IMR-90 (cell line): ENCODE data around the gene UTRN. TPM values are rescaled to one million over a fixed set of nuclear protein-coding genes. Genes with fewer than 3 reads are reported as not detected.

Experiments
- ATAC-seq: fragments of 200-7000 bp; cut with Tn5 transposase; 2 replicates; pipeline ENCODE4 v1.9.1; 2020; ENCODE audit warnings: low read depth, mild to moderate bottlenecking, moderate library complexity
- BruUV-seq: library from RNA; stranded (reverse); fragments of 400-500 nt; replicated peaks from 2 replicates; lab custom pipeline; 2021; lab: Mats Ljungman, UMichigan
- CTCF ChIA-PET: fragments of 300-600 bp; formaldehyde crosslinking; extraction: SDS; loops from one replicate; lab custom pipeline; 2021; ENCODE audit warnings: antibody characterized with exemption; lab: Yijun Ruan, JAX
- POLR2A ChIA-PET: fragments of 300-600 bp; sonication (Branson Sonifier 250); formaldehyde crosslinking; loops from one replicate; lab custom pipeline; 2022; ENCODE audit warnings: antibody characterized with exemption; ENCODE audit not compliant: unreplicated experiment; lab: Charles Lee
- DNase-seq: peaks from one replicate; pipeline ENCODE4 v3.0.0; 2013
- H2AFZ ChIP-seq: replicated peaks from 2 replicates; pipeline ENCODE3; 2013; ENCODE audit warnings: low read length, mild to moderate bottlenecking; ENCODE audit not compliant: poor library complexity
- H2AK5ac ChIP-seq: 2 replicates; pipeline ENCODE4 v1.6.1; 2013; ENCODE audit warnings: low read depth, low read length, inconsistent platforms
- H2AK9ac ChIP-seq: replicated peaks from 2 replicates; pipeline ENCODE3; 2013; ENCODE audit warnings: mild to moderate bottlenecking, low read depth, low read length, moderate library complexity; ENCODE audit not compliant: poor library complexity
- H2BK120ac ChIP-seq: 2 replicates; pipeline ENCODE4 v1.6.1; 2013; ENCODE audit warnings: low read depth, low read length, inconsistent platforms
- H2BK15ac ChIP-seq: 3 replicates; pipeline ENCODE4 v1.6.1; 2013; ENCODE audit warnings: low read depth, low read length, inconsistent platforms
- H2BK20ac ChIP-seq: 2 replicates; pipeline ENCODE4 v1.6.1; 2013; ENCODE audit warnings: low read depth, mild to moderate bottlenecking, inconsistent platforms, low read length, moderate library complexity
- H2BK5ac ChIP-seq: 2 replicates; pipeline ENCODE4 v1.6.1; 2013; ENCODE audit warnings: mild to moderate bottlenecking, low read depth, low read length, inconsistent platforms; ENCODE audit not compliant: poor library complexity, severe bottlenecking
- H3K14ac ChIP-seq: replicated peaks from 2 replicates; pipeline ENCODE4 v1.6.1; 2013; ENCODE audit warnings: low read depth, low read length, inconsistent platforms
- H3K18ac ChIP-seq: 2 replicates; pipeline ENCODE4 v1.6.1; 2013; ENCODE audit warnings: low read depth, low read length, control low read depth
- H3K23ac ChIP-seq: 2 replicates; pipeline ENCODE4 v1.6.1; 2013; ENCODE audit warnings: low read depth, low read length, inconsistent platforms
- H3K27ac ChIP-seq: 2 replicates; pipeline ENCODE4 v1.5.1; 2013; ENCODE audit warnings: mild to moderate bottlenecking, control low read depth, low read length; ENCODE audit not compliant: insufficient read depth
- H3K27me3 ChIP-seq: 2 replicates; pipeline ENCODE4 v1.6.1; 2013; ENCODE audit warnings: low read length; ENCODE audit not compliant: control insufficient read depth, insufficient read depth
- H3K36me3 ChIP-seq: 2 replicates; pipeline ENCODE4 v1.6.1; 2013; ENCODE audit warnings: low read length, mixed read lengths; ENCODE audit not compliant: control insufficient read depth, insufficient read depth
- H3K4ac ChIP-seq: 2 replicates; pipeline ENCODE4 v1.6.1; 2013; ENCODE audit warnings: low read depth, low read length, inconsistent platforms
- H3K4me1 ChIP-seq: 2 replicates; pipeline ENCODE4 v1.6.1; 2013; ENCODE audit warnings: low read length, mixed read lengths; ENCODE audit not compliant: control insufficient read depth, insufficient read depth
- H3K4me2 ChIP-seq: 2 replicates; pipeline ENCODE4 v1.6.1; 2013; ENCODE audit warnings: low read depth, mild to moderate bottlenecking, control low read depth, low read length, moderate library complexity
- H3K4me3 ChIP-seq: 2 replicates; pipeline ENCODE4 v1.5.1; 2013; ENCODE audit warnings: low read depth, mild to moderate bottlenecking, control low read depth, low read length, moderate library complexity; ENCODE audit not compliant: insufficient read depth
- H3K56ac ChIP-seq: 2 replicates; pipeline ENCODE4 v1.6.1; 2013; ENCODE audit warnings: low read length, inconsistent platforms; ENCODE audit not compliant: insufficient read depth; ENCODE audit errors: extremely low read depth
- H3K79me1 ChIP-seq, 2 experiments: 2 replicates each; pipeline ENCODE4 v1.6.1; 2013; ENCODE audit warnings: low read length in 2 of 2, inconsistent platforms in 1 of 2, low read depth in 1 of 2
- H3K9ac ChIP-seq: 2 replicates; pipeline ENCODE4 v1.6.1; 2013; ENCODE audit warnings: low read depth, low read length, control low read depth
- H3K9me1 ChIP-seq: 2 replicates; pipeline ENCODE4 v1.6.1; 2013; ENCODE audit warnings: low read length, inconsistent platforms; ENCODE audit not compliant: insufficient read depth
- H3K9me3 ChIP-seq: 2 replicates; pipeline ENCODE4 v1.6.1; 2013; ENCODE audit warnings: low read length; ENCODE audit not compliant: control insufficient read depth, insufficient read depth
- H4K20me1 ChIP-seq: 2 replicates; pipeline ENCODE4 v1.6.1; 2013; ENCODE audit warnings: low read length, inconsistent platforms; ENCODE audit not compliant: insufficient read depth
- H4K5ac ChIP-seq: 2 replicates; pipeline ENCODE4 v1.6.1; 2013; ENCODE audit warnings: mild to moderate bottlenecking, low read depth, low read length, control low read depth
- H4K8ac ChIP-seq, 2 experiments: 2 replicates each; pipeline ENCODE4 v1.6.1; 2013; ENCODE audit warnings: low read depth in 2 of 2, low read length in 2 of 2, control low read depth in 1 of 2, inconsistent platforms in 1 of 2
- H4K91ac ChIP-seq: 2 replicates; pipeline ENCODE4 v1.6.1; 2013; ENCODE audit warnings: low read depth, low read length, inconsistent platforms; ENCODE audit not compliant: insufficient read depth
- CEBPB ChIP-seq: IDR thresholded peaks from 2 replicates; pipeline ENCODE4 v1.6.1; 2012; ENCODE audit warnings: low read depth, low read length, improper control_type of control experiment
- WGBS, 2 experiments: methylation state at CpG; one replicate each; pipeline versions ENCODE4 v1.1.5 to v1.1.7; 2013; ENCODE audit warnings: missing lambda C conversion rate in 2 of 2; ENCODE audit not compliant: insufficient read length in 1 of 2; ENCODE audit errors: extremely low coverage in 2 of 2; 5-methylcytosine and 5-hydroxymethylcytosine counted together
- dilution Hi-C: fragments of 300-500 bp; cut with HindIII; formaldehyde crosslinking; loops from one replicate; pipeline ENCODE4 v1.14.3; 2018; ENCODE audit warnings: low sequenced_read_pairs; ENCODE audit not compliant: unreplicated experiment
- in situ Hi-C: fragments of 300-500 bp; cut with MboI; formaldehyde crosslinking; loops from 3 replicates; pipeline ENCODE4 v1.14.3; 2019; ENCODE audit warnings: low sequenced_read_pairs, inconsistent platforms, mixed read lengths
- intact Hi-C: fragments of 100-400 bp; cut with micrococcal nuclease; formaldehyde crosslinking; loops from 2 replicates; pipeline ENCODE4 v1.10.0; 2022
- polyA plus RNA-seq, 3 experiments: library from polyadenylated mRNA; depleted of rRNA; stranded (reverse); fragments of >200 nt; gene quantifications; 2 replicates each; pipeline ENCODE4 v1.2.3, GENCODE V29; 2012; ENCODE audit warnings: low replicate concordance in 1 of 3
- total RNA-seq: library from RNA; depleted of rRNA; stranded (reverse); fragments of >200 nt; gene quantifications from 2 replicates; pipeline ENCODE4 v1.2.3, GENCODE V29; 2012

The UTRN gene
- total and polyA plus RNA-seq, 2 of the 4 experiments (the other 2 are of a cell fraction), result 17.3 to 83.5 TPM

- H3K27ac ChIP-seq, result no peak overlapping the region
- BruUV-seq, result no TSS peak
Observed at GRCh38 chr6:144279484-144280150, 5.5 kb upstream of the UTRN start.

More at GRCh38 chr6:144279484-144280150, 5.5 kb upstream of the UTRN start:
- Histone ChIP-seq H3K9ac (no peak overlapping the region), H3K4me2 (no peak overlapping the region), H2BK120ac (no peak overlapping the region), H4K20me1 (no peaks in the 10 kb centered on the region), H3K14ac (no peak overlapping the region), H3K23ac (no peak overlapping the region), H2AK9ac (no peak overlapping the region), H3K4ac (no peak overlapping the region), H4K8ac (no peak overlapping the region), H3K27me3 (no peaks in the 10 kb centered on the region), H2BK20ac (no peak overlapping the region), H3K4me3 (no peak overlapping the region), H4K91ac (no peak overlapping the region), H3K9me3 (no peaks in the 10 kb centered on the region), H3K9me1 (0 out of 2 replicates have a peak, but pooled peaks cover 2% of the 10 kb centered on the region), H2AK5ac (no peak overlapping the region), H2BK15ac (no peak overlapping the region), H3K18ac (no peak overlapping the region), H3K56ac (no peak overlapping the region), H2BK5ac (no peak overlapping the region), H2AFZ (no peak overlapping the region), H3K79me1 (peaks cover 3 to 16% of the 10 kb centered on the region in 2 experiments; a peak in 2 of 4 replicates), H3K36me3 (no peaks in the 10 kb centered on the region), H4K5ac (no peak overlapping the region), H3K4me1 (no peaks in the 10 kb centered on the region)
- dilution Hi-C loops (no loop called here), intact Hi-C loops (no loop called here), in situ Hi-C loops (no loop called here)
- POLR2A ChIA-PET, result no interaction called here
- DNase-seq, result no peak
- CTCF ChIA-PET, result no interaction called here
- no CpG with 5 or more reads among the region's 2 CpGs for WGBS, 2 experiments
- no peak for TF ChIP-seq CEBPB
- ATAC-seq, result no peak
